ENCODE measurements around the gene RAD51B. TPM values are rescaled to one million over a fixed set of nuclear protein-coding genes. Genes with fewer than 3 reads are reported as not detected.

Gene RAD51B
- total and polyA plus RNA-seq, 9 donors: 21.6 to 70.1 (median 35.1) TPM

DNA sequence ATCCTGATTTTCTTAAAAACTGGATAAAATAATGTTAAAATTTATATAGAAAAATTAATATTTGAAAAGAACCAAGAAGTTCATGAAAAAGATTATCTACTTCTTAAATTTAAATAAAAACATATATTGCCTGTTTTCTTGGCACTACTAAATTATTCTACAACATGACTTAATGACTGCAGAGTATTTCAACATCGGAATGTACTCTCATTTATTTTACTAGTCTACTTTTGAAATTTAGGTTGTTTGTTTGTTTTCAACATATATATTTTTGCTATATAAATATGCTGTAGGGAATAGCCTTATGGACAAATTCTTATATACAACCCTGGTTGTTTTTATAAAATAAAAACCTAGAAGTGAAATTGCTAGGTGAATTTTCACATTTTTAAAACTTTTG, 231.6 kb downstream of the RAD51B start:
- intact Hi-C loops (cut with DNase I): no loop called here

DNA sequence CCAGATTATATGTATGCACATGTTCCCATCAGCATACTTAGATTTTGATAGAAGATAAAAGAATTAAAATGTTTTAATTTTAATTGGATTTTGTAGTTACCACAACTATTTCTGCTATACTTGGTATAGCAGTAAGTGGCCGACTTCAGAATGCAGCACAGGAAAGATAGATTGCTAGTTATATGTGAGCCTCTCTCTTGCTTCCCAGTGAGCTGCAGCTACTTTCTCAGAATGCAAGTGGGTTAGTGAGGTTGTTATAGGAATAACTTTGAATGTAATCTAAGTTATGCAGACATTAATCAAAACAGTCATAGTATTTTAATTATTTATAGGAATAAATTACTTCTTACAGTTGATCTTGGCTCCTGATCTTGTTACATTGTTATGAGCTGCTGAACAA, 240.6 kb downstream of the RAD51B start:
- no peak overlapping the region for H3K4me3 ChIP-seq
- no peak for TF ChIP-seq POLR2A (IDR thresholded peaks at IDR 0.05)
- no peak for TF ChIP-seq EP300 (IDR thresholded peaks at IDR 0.05)
- TF ChIP-seq, protein P1, sequence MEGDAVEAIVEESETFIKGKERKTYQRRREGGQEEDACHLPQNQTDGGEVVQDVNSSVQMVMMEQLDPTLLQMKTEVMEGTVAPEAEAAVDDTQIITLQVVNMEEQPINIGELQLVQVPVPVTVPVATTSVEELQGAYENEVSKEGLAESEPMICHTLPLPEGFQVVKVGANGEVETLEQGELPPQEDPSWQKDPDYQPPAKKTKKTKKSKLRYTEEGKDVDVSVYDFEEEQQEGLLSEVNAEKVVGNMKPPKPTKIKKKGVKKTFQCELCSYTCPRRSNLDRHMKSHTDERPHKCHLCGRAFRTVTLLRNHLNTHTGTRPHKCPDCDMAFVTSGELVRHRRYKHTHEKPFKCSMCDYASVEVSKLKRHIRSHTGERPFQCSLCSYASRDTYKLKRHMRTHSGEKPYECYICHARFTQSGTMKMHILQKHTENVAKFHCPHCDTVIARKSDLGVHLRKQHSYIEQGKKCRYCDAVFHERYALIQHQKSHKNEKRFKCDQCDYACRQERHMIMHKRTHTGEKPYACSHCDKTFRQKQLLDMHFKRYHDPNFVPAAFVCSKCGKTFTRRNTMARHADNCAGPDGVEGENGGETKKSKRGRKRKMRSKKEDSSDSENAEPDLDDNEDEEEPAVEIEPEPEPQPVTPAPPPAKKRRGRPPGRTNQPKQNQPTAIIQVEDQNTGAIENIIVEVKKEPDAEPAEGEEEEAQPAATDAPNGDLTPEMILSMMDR (IDR thresholded peaks at IDR 0.05): no peak
- no peaks in the 10 kb centered on the region for H3K27me3 ChIP-seq
- no peak for DNase-seq
- H3K27ac ChIP-seq: no peak overlapping the region
- WGBS, 3 donors: 35 to 55% (median 43%) methylated on average over 1 of the region's 1 CpG
- intact Hi-C loops (cut with DNase I): no loop called here
- peaks cover 3% of the 10 kb centered on the region for H3K4me1 ChIP-seq (ENCODE audit: insufficient read depth)
- H3K36me3 ChIP-seq: no peaks in the 10 kb centered on the region
- no peaks in the 10 kb centered on the region for H3K9me3 ChIP-seq

More for the DNA sequence above, 231.6 kb downstream of the RAD51B start:
- Histone ChIP-seq H3K27me3 (no peaks in the 10 kb centered on the region), H3K9me3 (no peaks in the 10 kb centered on the region), H3K27ac (no peak overlapping the region), H3K4me3 (no peak overlapping the region), H3K36me3 (no peaks in the 10 kb centered on the region), H3K4me1 (ENCODE audit: insufficient read depth) (peaks cover 5% of the 10 kb centered on the region)
- no peak for DNase-seq
- 95 to 100% (median 96%) methylated on average over 1 of the region's 1 CpG for WGBS, 3 donors
- no peak for TF ChIP-seq EP300 (IDR thresholded peaks at IDR 0.05)
- TF ChIP-seq, protein P1 (IDR thresholded peaks at IDR 0.05): no peak
- TF ChIP-seq POLR2A (IDR thresholded peaks at IDR 0.05): no peak

DNA sequence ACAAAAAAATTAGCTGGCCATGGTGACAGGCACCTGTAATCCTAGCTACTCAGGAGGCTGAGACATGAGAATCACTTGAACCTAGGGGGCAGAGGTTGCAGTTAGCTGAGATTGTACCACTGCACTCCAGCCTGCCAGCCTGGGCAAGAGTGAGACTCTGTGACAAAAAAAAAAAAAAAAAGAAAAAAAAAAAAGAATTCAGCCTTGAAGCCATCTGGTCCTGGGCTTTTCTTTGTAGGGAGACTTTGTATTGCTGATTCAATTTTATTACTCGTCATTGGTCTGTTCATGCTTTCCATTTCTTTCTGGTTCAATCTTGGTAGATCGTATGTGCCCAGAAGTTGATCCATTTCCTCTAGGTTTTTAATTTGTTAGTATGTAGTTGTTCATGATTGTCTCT, 243.1 kb downstream of the RAD51B start:
- no peaks in the 10 kb centered on the region for H3K27me3 ChIP-seq
- no peak for DNase-seq
- H3K4me3 ChIP-seq: no peak overlapping the region
- peaks cover 3% of the 10 kb centered on the region for H3K4me1 ChIP-seq (ENCODE audit: insufficient read depth)
- TF ChIP-seq POLR2A (IDR thresholded peaks at IDR 0.05) (no peak), EP300 (IDR thresholded peaks at IDR 0.05) (no peak)
- TF ChIP-seq, protein P1 (IDR thresholded peaks at IDR 0.05): no peak
- H3K36me3 ChIP-seq: no peaks in the 10 kb centered on the region
- no peaks in the 10 kb centered on the region for H3K9me3 ChIP-seq
- intact Hi-C loops (cut with DNase I): no loop called here
- 82 to 93% (median 87%) methylated on average over 2 of the region's 2 CpGs for WGBS, 3 donors
- H3K27ac ChIP-seq: no peak overlapping the region

DNA sequence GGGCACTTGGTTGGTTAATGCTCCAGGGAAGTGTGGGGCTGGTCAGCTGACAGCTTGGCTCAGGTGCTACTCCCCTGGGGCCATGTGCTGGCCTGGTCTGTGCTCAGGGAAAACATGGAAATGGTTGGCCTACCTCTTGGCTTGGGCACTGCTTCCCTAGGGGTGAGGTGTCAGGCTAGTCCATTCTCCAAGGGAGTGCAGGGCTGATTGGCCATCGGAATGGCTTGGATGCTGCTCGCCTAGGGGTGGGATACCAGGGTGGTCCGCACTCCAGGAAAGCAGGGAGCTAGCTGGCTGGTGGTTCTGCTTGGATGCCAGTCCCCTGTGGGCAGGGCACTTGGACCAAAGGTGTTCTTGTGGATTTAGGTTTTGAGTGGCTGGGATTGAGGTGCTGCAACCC, 245.7 kb downstream of the RAD51B start:
- Histone ChIP-seq H3K27ac (no peak overlapping the region), H3K4me3 (no peak overlapping the region), H3K27me3 (no peaks in the 10 kb centered on the region), H3K36me3 (no peaks in the 10 kb centered on the region), H3K9me3 (no peaks in the 10 kb centered on the region), H3K4me1 (ENCODE audit: insufficient read depth) (peaks cover 3% of the 10 kb centered on the region)
- 95 to 98% (median 97%) methylated on average over 3 of the region's 3 CpGs for WGBS, 3 donors
- intact Hi-C loops (cut with DNase I): no loop called here
- TF ChIP-seq, protein P1 (IDR thresholded peaks at IDR 0.05): no peak
- no peak for TF ChIP-seq POLR2A (IDR thresholded peaks at IDR 0.05)
- TF ChIP-seq EP300 (IDR thresholded peaks at IDR 0.05): no peak
- no peak for DNase-seq

All from ovary (tissue), 9 donors.